Bronchial epithelial cell (primary cell): ENCODE measurements around the gene EPHA8. TPM values are rescaled to one million over a fixed set of nuclear protein-coding genes. Genes with fewer than 3 reads are reported as not detected.

Experiments used
- DNase-seq: peaks from one replicate; pipeline ENCODE4 v3.0.0-alpha.2; 2010; ENCODE audit warnings: low read depth
- FAIRE-seq: peaks from 2 replicates; lab custom pipeline; 2011; peaks lifted over from hg19 to GRCh38; lab: Jason Lieb, UNC
- H3K27me3 ChIP-seq: 2 replicates; pipeline ENCODE4 v1.5.1; 2011; ENCODE audit warnings: low read length; ENCODE audit not compliant: control insufficient read depth, insufficient read depth
- H3K36me3 ChIP-seq: 2 replicates; pipeline ENCODE4 v1.5.1; 2011; ENCODE audit warnings: low read length; ENCODE audit not compliant: control insufficient read depth, insufficient read depth
- H3K4me3 ChIP-seq: 2 replicates; pipeline ENCODE4 v1.5.1; 2011; ENCODE audit warnings: mild to moderate bottlenecking, low read depth, low read length, control low read depth
- CTCF ChIP-seq: IDR thresholded peaks from 2 replicates; pipeline ENCODE4 v1.5.1; 2011; ENCODE audit warnings: mild to moderate bottlenecking, moderate library complexity, low read length, control low read depth, inconsistent platforms; ENCODE audit not compliant: insufficient read depth, severe bottlenecking
- total RNA-seq: library from RNA; depleted of rRNA; stranded (reverse); fragments of >200 nt; gene quantifications from 2 replicates; pipeline ENCODE4 v1.2.1, GENCODE V29; 2014

Gene EPHA8
- total RNA-seq, 1 donor from 2014 or later, result not detected

- TF ChIP-seq CTCF, result no peak
- FAIRE-seq (no peak), DNase-seq (no peak)
- no peak overlapping the region for H3K4me3 ChIP-seq
- no peaks in the 10 kb centered on the region for H3K36me3 ChIP-seq
- H3K27me3 ChIP-seq, result peaks cover 18% of the 10 kb centered on the region
Measured at GRCh38 chr1:22626237-22627157, 63.2 kb downstream of the EPHA8 start.

- no peaks in the 10 kb centered on the region for H3K36me3 ChIP-seq
- DNase-seq, result no peak
- FAIRE-seq, result no peak
- no peak overlapping the region for H3K4me3 ChIP-seq
- no peak for TF ChIP-seq CTCF
- H3K27me3 ChIP-seq, result peaks cover 15% of the 10 kb centered on the region
Measured at GRCh38 chr1:22627331-22627730, 64.0 kb downstream of the EPHA8 start.

- FAIRE-seq, result no peak
- DNase-seq, result no peak
- H3K36me3 ChIP-seq, result no peaks in the 10 kb centered on the region
- peaks cover 17% of the 10 kb centered on the region for H3K27me3 ChIP-seq
- TF ChIP-seq CTCF, result no peak
- H3K4me3 ChIP-seq, result no peak overlapping the region
Measured at GRCh38 chr1:22628698-22629444, 65.6 kb downstream of the EPHA8 start.

GRCh38 chr1:22629886-22630285 is 66.6 kb downstream of the EPHA8 start:
- peaks cover 17% of the 10 kb centered on the region for H3K27me3 ChIP-seq
- TF ChIP-seq CTCF, result no peak
- peak; percentile 40 for FAIRE-seq

GRCh38 chr1:22633697-22634463 is 70.6 kb downstream of the EPHA8 start:
- DNase-seq (no peak), FAIRE-seq (no peak)
- Histone ChIP-seq H3K36me3 (no peaks in the 10 kb centered on the region), H3K27me3 (peaks cover 8% of the 10 kb centered on the region), H3K4me3 (no peak overlapping the region)
- no peak for TF ChIP-seq CTCF

More at GRCh38 chr1:22629886-22630285, 66.6 kb downstream of the EPHA8 start:
- no peak for DNase-seq
- Histone ChIP-seq H3K4me3 (no peak overlapping the region), H3K36me3 (no peaks in the 10 kb centered on the region)
